ENCODE measurements around the gene KIZ. TPM values are rescaled to one million over a fixed set of nuclear protein-coding genes. Genes with fewer than 3 reads are reported as not detected.

Gene KIZ
- total RNA-seq, 4 donors from 2014 or later: 37.5 to 45.6 (median 41.2) TPM

DNA sequence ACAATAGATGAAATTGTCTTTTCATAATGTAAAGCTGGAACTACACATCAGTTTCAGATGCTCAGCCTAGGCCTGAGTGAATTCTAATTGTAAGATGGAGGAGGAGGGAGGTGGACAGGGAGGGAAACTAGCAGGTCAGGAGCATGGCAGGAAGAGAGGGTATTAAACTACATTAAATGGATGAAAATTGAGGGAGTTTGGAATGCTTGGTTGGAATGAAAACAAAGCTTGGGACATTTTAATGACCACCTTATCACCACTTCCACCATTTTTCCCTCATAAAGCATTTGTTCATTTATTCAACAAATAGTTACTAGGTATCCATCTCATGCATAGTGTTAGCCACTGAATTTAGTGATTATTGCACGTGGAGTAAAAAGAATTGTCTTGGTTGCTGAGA, 65.0 kb downstream of the KIZ start:
- TF ChIP-seq, protein P1, sequence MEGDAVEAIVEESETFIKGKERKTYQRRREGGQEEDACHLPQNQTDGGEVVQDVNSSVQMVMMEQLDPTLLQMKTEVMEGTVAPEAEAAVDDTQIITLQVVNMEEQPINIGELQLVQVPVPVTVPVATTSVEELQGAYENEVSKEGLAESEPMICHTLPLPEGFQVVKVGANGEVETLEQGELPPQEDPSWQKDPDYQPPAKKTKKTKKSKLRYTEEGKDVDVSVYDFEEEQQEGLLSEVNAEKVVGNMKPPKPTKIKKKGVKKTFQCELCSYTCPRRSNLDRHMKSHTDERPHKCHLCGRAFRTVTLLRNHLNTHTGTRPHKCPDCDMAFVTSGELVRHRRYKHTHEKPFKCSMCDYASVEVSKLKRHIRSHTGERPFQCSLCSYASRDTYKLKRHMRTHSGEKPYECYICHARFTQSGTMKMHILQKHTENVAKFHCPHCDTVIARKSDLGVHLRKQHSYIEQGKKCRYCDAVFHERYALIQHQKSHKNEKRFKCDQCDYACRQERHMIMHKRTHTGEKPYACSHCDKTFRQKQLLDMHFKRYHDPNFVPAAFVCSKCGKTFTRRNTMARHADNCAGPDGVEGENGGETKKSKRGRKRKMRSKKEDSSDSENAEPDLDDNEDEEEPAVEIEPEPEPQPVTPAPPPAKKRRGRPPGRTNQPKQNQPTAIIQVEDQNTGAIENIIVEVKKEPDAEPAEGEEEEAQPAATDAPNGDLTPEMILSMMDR (IDR thresholded peaks at IDR 0.05; ENCODE audit: low read depth): no peak

DNA sequence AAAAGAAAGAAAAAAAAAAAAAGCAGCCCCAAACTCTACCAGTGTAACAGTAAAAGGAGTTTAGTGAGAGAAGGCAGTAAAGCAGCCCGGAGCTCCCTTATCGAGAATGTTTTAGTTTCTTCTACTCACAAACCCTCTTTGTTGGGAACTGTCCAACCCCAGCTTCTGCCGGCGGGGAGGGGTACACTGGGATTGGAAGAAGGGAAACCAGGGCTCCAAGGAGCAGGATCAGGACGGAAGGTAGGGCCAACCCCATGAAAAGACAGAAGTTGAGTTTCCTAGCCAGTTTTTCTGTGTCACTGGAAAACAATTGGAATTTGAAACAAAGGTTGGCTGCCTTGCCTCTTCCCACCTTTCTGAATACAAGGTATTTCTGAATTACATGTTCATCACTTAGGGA, 66.0 kb downstream of the KIZ start:
- TF ChIP-seq, protein P1 (IDR thresholded peaks at IDR 0.05; ENCODE audit: low read depth): no peak

DNA sequence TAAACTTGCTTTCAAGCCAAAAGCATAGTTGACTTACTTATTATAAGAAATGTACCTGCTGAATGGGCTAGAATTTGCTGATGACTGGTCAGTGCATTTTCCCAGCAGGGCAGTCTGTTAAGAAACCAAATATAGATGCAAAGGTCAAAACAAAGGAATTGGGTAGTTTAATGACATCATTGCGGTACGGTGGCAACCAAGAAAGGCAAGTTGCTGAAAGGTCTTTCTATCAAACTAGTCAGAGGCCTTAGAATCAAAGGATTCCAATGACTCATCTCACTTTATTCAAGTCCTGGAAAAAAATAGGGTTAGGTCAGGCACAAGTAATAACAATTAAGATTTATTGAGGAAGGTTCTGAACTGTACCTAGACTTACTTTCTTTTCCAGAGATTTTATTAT, 76.4 kb downstream of the KIZ start:
- TF ChIP-seq, protein P1 (IDR thresholded peaks at IDR 0.05; ENCODE audit: low read depth): no peak

DNA sequence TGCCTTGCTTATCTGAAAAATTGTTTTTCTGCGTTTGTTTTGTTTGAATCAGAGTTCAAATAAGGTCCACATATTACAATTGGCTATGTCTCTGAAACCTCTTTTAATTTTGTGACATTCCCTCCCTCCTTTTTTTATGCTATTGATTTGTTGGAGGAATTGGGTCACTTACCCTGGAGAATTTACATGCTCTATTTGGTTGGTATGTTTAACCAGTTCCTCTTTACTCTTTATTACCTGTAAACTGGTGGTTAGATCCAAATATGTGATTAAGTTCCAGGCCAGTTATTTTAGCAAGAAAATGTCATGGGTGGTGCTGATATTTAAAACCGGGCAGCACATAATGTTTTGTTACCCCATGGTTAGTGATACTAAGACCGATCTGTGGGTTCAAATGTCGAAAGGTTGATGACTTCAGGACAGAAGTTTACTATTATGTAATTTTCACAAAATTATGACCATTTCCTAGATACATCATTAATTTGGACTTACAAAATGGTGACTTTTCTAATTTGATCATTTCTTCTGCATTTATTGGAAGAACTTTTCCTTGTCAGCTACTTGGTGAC, 77.3 kb downstream of the KIZ start:
- TF ChIP-seq, protein P1 (IDR thresholded peaks at IDR 0.05; ENCODE audit: low read depth): no peak

DNA sequence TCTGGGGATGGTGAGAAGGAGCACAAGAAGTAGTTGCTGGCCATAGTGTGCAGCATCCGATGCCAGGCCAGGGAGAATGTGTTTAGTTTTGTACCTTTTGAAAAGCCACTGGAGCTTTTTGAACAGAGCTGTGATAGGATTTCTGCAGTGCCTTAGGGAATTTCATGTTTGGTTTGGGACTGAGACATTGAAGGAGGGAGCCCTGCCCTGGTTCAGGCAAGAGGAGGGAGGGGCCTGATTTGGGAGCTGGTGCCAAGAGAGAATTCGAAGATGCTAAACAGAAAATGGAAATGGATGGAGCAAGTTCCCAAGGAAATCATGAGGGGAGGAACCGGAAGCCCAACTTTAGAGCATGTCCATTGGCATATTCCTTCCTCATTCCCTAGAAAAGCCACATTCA, 80.7 kb downstream of the KIZ start:
- TF ChIP-seq, protein P1 (IDR thresholded peaks at IDR 0.05; ENCODE audit: low read depth): no peak

DNA sequence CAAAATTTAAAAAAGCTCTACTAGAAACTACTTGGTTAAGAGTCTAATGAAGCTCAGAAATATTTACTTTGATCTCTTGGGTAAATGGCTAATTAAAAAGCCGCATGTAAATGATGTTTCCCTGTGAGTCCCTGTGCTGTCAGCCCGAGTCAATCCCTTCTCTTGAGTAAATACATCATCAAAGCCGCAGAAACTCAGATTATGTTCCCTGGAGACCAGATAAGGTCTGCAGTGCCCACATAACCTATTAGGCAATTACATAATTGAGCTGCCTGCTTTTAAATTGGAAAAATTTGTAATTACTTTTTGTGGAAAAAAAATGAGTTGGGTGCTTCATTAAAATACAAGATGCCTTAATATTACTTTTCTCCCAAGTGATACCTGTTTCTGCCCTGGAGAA, 83.1 kb downstream of the KIZ start:
- TF ChIP-seq, protein P1 (IDR thresholded peaks at IDR 0.05; ENCODE audit: low read depth): no peak

DNA sequence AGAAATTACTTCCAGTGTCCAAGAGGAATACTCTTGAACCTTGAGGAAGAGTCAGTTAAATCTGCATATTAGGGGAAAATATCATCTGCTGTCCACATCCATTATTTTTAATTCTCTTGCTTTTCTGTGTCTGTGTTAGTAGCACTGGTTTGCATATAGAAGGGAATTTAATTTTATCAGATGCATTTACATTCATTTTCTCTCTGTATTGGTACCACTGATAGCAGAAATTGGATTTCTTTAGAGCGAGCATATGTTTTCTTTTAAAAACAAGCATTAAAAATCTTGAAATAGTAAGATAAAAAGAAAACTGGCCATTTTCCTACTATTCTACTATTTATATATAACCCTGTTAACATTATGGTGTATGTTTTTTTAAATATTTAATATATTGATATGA, 83.8 kb downstream of the KIZ start:
- TF ChIP-seq, protein P1 (IDR thresholded peaks at IDR 0.05; ENCODE audit: low read depth): no peak
